ENCODE data around the gene FCHSD2.

- TF ChIP-seq CTCF (IDR thresholded peaks at IDR 0.05) (no peak), POLR2AphosphoS5 (IDR thresholded peaks at IDR 0.05) (no peak), EP300 (IDR thresholded peaks at IDR 0.05) (no peak), POLR2A (IDR thresholded peaks at IDR 0.05; ENCODE audit: low read depth) (no peak)
Measured at GRCh38 chr11:72829884-72830533, 312.1 kb downstream of the FCHSD2 start.
